GM18517 (cell line): Measurements from ENCODE around the gene PLAAT3.
"Not testable (repeated sequence)": the region's sequence is repeated elsewhere in the genome, so short reads cannot be mapped to it uniquely, and the experiment has no call there.

ENCODE experiments used
- ATAC-seq: cut with Tn5 transposase; IDR thresholded peaks from one replicate; pipeline ENCODE4 v1.9.1; 2021; ENCODE audit warnings: mild to moderate bottlenecking, moderate library complexity; ENCODE audit not compliant: unreplicated experiment

Gene PLAAT3

GRCh38 chr11:63569570-63569969 lies 44.7 kb downstream of the PLAAT3 start:
- no peak for ATAC-seq

DNA sequence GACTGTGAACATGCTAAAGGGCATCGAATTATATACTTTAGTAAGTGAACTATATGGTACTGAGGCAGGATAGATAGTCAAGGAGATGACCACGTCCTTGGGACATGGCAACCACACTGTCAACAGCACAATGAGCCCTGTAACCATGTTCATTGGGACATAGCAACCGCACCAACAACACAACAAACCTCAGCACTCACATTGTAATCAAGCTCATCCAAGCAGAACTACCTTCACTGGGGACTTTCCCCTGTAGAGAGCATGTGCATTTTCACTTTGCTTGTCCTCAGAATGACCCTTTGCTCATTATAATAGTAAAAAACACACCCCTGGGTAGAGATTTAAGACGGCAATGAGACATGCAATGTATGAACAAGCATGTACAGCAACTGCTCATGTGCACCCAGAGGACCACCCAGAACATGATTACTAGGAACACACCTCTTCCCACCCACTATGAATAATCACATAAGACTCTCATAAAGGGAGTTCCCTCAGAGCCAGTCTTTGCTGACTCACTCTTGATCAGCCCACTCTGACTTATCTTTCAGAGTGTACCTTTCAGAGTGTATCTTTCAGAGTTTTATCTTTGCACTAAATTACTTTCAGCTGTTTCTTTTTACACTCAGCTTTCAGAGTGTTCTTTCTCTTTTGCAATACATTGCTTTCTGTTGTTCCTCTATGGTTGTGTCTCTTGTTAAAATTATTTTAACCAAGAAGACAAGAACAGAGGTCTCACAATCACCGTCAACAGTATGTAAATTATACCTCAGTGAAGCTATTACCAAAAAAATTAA lies 47.0 kb downstream of the PLAAT3 start:
- peak; percentile 77 for ATAC-seq

GRCh38 chr11:63564784-63565350 lies 49.4 kb downstream of the PLAAT3 start:
- ATAC-seq, result no peak

GRCh38 chr11:63564056-63564774 lies 50.0 kb downstream of the PLAAT3 start:
- peak; percentile 63 for ATAC-seq

DNA sequence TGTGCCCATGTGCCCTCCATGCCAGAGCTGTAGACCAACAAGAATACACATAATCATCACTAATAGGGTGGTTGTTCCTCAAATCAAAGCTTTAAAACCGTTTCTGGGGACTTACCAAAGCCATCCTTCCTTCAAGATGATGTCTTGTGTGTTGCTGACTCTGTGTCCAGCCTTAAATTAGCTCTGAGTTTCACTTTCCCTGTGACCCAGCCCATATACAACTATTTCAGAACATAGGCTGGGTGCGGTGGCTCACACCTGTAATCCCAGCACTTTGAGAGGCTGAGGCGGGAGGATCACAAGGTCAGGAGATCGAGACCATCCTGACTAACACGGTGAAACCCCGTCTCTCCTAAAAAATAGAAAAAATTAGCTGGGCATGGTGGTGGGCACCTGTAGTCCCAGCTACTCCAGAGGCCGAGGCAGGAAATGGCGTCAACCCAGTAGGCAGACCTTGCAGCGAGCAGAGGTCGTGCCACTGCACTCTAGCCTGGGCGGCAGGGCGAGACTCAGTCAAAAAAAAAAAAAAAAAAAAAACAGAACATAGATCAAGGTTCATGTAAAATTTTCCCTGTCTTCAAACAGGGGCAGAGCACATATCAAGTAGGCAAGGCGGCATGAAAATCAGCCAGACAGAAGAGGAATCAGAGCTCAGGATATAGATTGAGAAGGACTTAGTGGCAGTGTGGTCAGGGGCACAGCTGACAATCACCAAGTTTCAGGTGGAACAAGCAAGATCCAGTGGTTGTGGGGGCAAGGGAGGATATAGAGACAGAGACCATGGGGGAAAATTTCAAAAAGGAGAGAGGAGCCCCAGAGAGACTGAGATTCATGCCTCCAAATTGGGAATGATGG lies 50.8 kb downstream of the PLAAT3 start, which contains the start of gene PLAAT2:
Gene PLAAT2 (minus strand): TSS at position 179 of the 855 bp plus-strand sequence. CDS start 55 bp downstream, at position 124.
- no peak for ATAC-seq

DNA sequence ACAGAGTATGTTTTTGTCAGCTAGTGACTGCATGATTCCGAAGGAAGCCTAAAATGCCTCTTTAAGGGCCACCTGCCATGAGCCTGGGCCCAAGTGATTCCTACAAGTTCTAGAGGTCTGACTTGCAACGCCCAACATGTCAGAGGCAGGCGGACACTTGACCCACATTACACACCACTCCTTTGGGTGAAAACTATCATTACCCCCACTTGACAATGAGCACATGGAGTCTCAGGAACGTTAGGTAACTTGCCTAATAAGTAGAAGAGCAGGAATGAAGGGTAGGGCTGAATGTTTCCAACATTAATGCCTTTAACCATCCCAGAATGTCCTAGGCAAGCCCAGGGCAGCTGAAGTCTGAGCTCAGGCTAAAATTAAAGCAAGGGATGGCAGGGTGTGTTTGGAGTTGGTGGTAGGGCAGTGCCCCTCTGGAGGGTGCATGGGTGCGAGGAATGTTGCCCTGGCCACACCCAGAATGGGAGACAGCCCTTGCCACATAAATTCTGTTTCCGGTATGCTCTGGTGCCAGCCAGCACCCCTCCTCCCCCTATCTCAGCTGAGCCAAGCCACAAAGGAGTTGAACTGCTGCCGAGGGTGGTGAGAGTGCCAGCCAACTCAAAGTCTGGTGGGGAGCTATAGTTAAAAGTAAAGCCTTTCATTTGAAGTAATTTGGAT lies 53.6 kb downstream of the PLAAT3 start:
- no peak for ATAC-seq

- no peak for ATAC-seq
Measured at GRCh38 chr11:63558459-63559157, 55.6 kb downstream of the PLAAT3 start.

- ATAC-seq, result no peak
Measured at GRCh38 chr11:63557570-63557969, 56.7 kb downstream of the PLAAT3 start.

- ATAC-seq, result no peak
Measured at GRCh38 chr11:63556404-63557013, 57.7 kb downstream of the PLAAT3 start.

DNA sequence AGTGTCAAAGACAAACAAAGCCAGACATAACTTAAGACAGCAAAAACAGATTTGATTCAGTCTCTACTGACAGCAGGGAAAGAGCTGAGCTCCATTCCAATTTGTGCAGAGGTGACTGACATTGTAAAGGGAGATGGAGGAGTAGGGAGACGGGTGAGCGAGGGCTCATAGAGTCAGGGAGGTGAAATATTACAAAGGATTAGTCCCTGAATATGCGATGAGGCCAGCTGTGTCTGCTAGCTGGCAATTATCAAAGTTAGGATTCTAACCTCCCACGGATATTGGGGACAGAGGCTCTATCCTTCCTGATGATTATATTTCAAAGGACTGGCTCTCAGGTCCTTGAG lies 59.4 kb downstream of the PLAAT3 start:
- no peak for ATAC-seq

- ATAC-seq, result peak; percentile 75
Measured at GRCh38 chr11:63553759-63554158, 60.5 kb downstream of the PLAAT3 start.

DNA sequence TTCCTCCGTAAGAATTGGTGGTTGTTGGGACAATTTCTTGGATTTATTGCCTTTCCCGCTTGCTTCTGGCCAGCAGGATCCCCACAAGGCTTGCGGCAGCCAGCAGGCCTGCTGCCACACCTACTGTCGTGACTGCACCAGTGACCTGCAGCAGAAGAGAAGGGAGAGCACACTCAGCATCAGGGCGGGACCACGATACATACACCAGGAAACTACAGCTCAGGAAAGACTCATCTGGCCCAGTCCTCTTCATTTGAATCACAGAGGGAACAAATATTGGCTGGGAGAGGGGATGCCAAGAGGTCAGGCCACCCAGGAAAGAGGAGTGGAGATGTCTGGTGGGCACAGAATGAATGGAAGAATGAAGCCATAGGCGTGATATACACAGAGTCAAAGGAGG lies 61.3 kb downstream of the PLAAT3 start:
- no peak for ATAC-seq

DNA sequence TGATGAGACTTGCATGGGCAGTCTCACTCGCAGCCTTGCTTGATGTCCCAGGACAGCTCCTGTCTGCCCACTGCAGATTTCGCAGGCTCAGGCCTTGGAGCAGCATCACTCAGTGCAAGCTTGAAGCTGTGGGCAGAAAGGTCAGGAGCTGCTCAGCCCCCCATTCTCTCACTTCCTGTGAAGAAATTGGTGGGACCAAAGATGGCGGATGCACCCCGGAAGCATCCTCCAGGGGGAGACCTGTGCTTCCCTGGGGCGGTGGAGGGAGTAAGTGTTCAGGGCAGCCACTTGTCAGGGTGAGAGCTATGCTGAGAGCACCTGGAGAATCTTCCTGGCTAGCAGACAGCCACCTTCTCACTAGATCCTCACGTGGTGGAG lies 62.4 kb downstream of the PLAAT3 start:
- ATAC-seq, result no peak

GRCh38 chr11:63551091-63551888 lies 62.9 kb downstream of the PLAAT3 start:
- ATAC-seq, result no peak

- not testable (repeated sequence) for ATAC-seq
Measured at GRCh38 chr11:63550156-63550700, 64.0 kb downstream of the PLAAT3 start.

- ATAC-seq, result no peak
Measured at GRCh38 chr11:63549411-63549810, 64.8 kb downstream of the PLAAT3 start.

- ATAC-seq, result no peak
Measured at GRCh38 chr11:63548178-63548577, 66.1 kb downstream of the PLAAT3 start.

GRCh38 chr11:63547061-63547460 lies 67.2 kb downstream of the PLAAT3 start:
- ATAC-seq, result no peak
